SK-N-SH treated with all-trans-retinoic acid at 6 μM for 48 hours (cell line): ENCODE measurements around the gene GLMP.
A peak's percentile ranks its signal among the peaks of the same experiment; 100 is the strongest.

ENCODE experiments used
- ATAC-seq: fragments of 200-7000 bp; cut with Tn5 transposase; 3 replicates; pipeline ENCODE4 v1.9.1; 2020; ENCODE audit warnings: mild to moderate bottlenecking, moderate library complexity
- ARNTL ChIP-seq: fragments of 450-650 bp; formaldehyde crosslinking; IDR thresholded peaks from 2 replicates; pipeline ENCODE4 v1.5.0; 2020; ENCODE audit warnings: low read depth, mild to moderate bottlenecking, moderate library complexity, borderline replicate concordance
- BACH2 ChIP-seq: fragments of 250-450 bp; sonication (Bioruptor Pico); IDR thresholded peaks from 2 replicates; pipeline ENCODE4 v1.9.0; 2021; ENCODE audit warnings: mild to moderate bottlenecking, borderline replicate concordance
- CSDC2 ChIP-seq: fragments of 250-450 bp; sonication (Bioruptor Pico); IDR thresholded peaks from 2 replicates; pipeline ENCODE4 v1.5.0; 2020; ENCODE audit warnings: mild to moderate bottlenecking, moderate library complexity
- ESRRG ChIP-seq: fragments of 250-450 bp; sonication (Bioruptor Pico); IDR thresholded peaks from 2 replicates; pipeline ENCODE4 v1.6.1; 2021; ENCODE audit warnings: mild to moderate bottlenecking
- GLIS3 ChIP-seq: fragments of 250-450 bp; sonication (Bioruptor Pico); IDR thresholded peaks from 2 replicates; pipeline ENCODE4 v1.5.0; 2020; ENCODE audit warnings: mild to moderate bottlenecking, moderate library complexity
- ISL1 ChIP-seq: fragments of 250-450 bp; sonication (Bioruptor Pico); IDR thresholded peaks from 2 replicates; pipeline ENCODE4 v2.1.2; 2022; ENCODE audit warnings: mild to moderate bottlenecking, moderate library complexity
- OSR1 ChIP-seq: fragments of 250-450 bp; sonication (Bioruptor Pico); IDR thresholded peaks from 2 replicates; pipeline ENCODE4 v1.8.0; 2022; ENCODE audit warnings: moderate library complexity, mild to moderate bottlenecking, inconsistent platforms
- PATZ1 ChIP-seq: fragments of 250-450 bp; sonication (Bioruptor Pico); IDR thresholded peaks from 2 replicates; pipeline ENCODE4 v1.8.0; 2020; ENCODE audit warnings: mild to moderate bottlenecking, moderate library complexity, borderline replicate concordance
- POU6F1 ChIP-seq: fragments of 250-450 bp; sonication (Bioruptor Pico); IDR thresholded peaks from 2 replicates; pipeline ENCODE4 v1.8.0; 2021; ENCODE audit warnings: low read depth, mild to moderate bottlenecking, moderate library complexity, borderline replicate concordance
- PPARA ChIP-seq: fragments of 250-450 bp; sonication (Bioruptor Pico); IDR thresholded peaks from 2 replicates; pipeline ENCODE4 v1.5.0; 2020; ENCODE audit warnings: mild to moderate bottlenecking, borderline replicate concordance
- RARB ChIP-seq: fragments of 250-450 bp; sonication (Bioruptor Pico); IDR thresholded peaks from 2 replicates; pipeline ENCODE4 v1.8.0; 2021; ENCODE audit warnings: mild to moderate bottlenecking, moderate library complexity
- SNAI2 ChIP-seq: fragments of 250-450 bp; sonication (Bioruptor Pico); IDR thresholded peaks from 2 replicates; pipeline ENCODE4 v1.5.0; 2020; ENCODE audit warnings: mild to moderate bottlenecking, moderate library complexity
- TCF4 ChIP-seq: fragments of 250-450 bp; sonication (Bioruptor Pico); IDR thresholded peaks from 2 replicates; pipeline ENCODE4 v1.8.0; 2021; ENCODE audit warnings: mild to moderate bottlenecking, moderate library complexity, borderline replicate concordance
- TSHZ2 ChIP-seq: fragments of 250-450 bp; sonication (Bioruptor Pico); IDR thresholded peaks from 2 replicates; pipeline ENCODE4 v1.5.0; 2020; ENCODE audit warnings: mild to moderate bottlenecking, moderate library complexity
- ZC3H10 ChIP-seq: fragments of 250-450 bp; sonication (Bioruptor Pico); IDR thresholded peaks from 2 replicates; pipeline ENCODE4 v1.5.1; 2021; ENCODE audit warnings: mild to moderate bottlenecking, moderate library complexity
- ZFP30 ChIP-seq: fragments of 450-650 bp; formaldehyde crosslinking; IDR thresholded peaks from 2 replicates; pipeline ENCODE4 v1.5.0; 2022; ENCODE audit warnings: mild to moderate bottlenecking, moderate library complexity
- ZNF70 ChIP-seq: fragments of 450-650 bp; formaldehyde crosslinking; IDR thresholded peaks from 2 replicates; pipeline ENCODE4 v1.5.0; 2020; ENCODE audit warnings: mild to moderate bottlenecking, moderate library complexity
- ZNF8 ChIP-seq: fragments of 450-650 bp; formaldehyde crosslinking; IDR thresholded peaks from 2 replicates; pipeline ENCODE4 v1.5.0; 2020; ENCODE audit warnings: mild to moderate bottlenecking, moderate library complexity
- TF ChIP-seq, protein P1 (sequence below): fragments of 250-450 bp; sonication (Bioruptor Pico); IDR thresholded peaks from 2 replicates; pipeline ENCODE4 v1.5.1; 2021; ENCODE audit warnings: mild to moderate bottlenecking, moderate library complexity

The GLMP gene

DNA sequence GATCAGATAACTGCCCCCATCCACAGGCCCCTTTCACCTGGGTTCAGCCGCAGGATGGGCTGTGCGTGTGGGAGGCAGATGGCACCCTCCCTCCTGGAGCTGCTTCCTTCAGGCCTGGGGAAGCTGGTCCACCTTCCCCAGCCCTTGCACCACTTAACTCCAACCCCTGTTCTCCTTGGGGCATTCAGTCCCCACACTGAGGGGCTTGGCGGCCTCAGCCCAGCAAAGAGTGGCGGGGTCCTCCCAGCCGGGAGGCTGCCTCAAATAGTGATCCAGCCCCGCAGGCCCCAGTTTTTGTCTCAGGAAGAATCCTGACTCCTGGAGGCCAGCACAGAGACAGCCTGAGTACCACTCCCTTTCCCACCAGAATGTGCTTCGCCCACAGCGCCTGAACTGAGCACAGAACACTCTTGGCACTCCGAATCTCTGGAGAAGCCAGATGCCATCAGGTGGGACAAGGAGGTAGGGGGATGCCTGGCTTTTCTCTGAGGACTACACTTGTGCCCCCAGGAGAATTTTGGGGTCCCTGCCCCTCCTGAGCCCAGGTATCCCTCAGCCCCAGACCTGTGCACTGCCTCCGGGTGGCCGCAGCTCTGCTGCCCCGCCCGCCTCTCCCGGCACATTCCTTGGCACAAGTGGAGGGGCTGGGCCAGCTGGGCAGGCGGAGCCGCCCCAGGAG lies 48.6 kb downstream of the GLMP start:
- peak; percentile 3; the same call in 2 of the 3 replicates for ATAC-seq
- TF ChIP-seq ESRRG (CRISPR knock-in tag) (no peak), ARNTL (CRISPR knock-in tag) (no peak), PPARA (no peak), SNAI2 (no peak), OSR1 (CRISPR knock-in tag) (no peak), ZC3H10 (CRISPR knock-in tag) (no peak), GLIS3 (CRISPR knock-in tag) (no peak), ZNF8 (CRISPR knock-in tag) (no peak), TCF4 (no peak), ZFP30 (CRISPR knock-in tag) (no peak), RARB (CRISPR knock-in tag) (no peak), ISL1 (CRISPR knock-in tag) (no peak), TSHZ2 (CRISPR knock-in tag) (no peak), POU6F1 (no peak)

DNA sequence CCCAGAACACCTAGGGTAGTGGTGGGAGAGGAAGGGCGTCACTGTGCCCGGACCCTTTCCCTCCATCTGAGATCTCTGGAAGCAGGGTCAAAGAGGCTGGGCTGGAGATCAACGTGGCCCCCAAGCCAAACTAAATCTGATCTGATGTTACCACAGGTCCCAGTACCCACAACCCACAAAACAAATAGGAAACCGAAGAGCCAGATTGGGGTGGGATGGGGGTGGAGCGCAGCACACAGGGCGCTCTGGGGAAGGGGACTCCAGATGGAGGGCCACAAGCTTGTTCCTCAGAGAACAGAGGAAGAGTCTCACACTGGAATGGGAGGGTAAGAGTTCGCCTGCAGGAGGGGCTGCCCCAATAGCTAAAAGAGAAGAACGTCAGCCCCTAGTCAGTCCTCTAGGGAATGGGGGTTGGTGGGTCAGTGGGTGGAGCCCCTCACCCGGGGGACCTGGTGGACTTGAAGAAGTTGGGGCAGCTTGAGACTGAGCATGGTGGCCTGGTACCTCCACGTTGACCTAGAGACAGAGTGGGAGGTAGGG lies 49.2 kb downstream of the GLMP start:
- no peak for ATAC-seq
- no peak for TF ChIP-seq PATZ1 (CRISPR knock-in tag)
- TF ChIP-seq, protein P1, sequence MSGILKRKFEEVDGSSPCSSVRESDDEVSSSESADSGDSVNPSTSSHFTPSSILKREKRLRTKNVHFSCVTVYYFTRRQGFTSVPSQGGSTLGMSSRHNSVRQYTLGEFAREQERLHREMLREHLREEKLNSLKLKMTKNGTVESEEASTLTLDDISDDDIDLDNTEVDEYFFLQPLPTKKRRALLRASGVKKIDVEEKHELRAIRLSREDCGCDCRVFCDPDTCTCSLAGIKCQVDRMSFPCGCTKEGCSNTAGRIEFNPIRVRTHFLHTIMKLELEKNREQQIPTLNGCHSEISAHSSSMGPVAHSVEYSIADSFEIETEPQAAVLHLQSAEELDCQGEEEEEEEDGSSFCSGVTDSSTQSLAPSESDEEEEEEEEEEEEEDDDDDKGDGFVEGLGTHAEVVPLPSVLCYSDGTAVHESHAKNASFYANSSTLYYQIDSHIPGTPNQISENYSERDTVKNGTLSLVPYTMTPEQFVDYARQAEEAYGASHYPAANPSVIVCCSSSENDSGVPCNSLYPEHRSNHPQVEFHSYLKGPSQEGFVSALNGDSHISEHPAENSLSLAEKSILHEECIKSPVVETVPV (CRISPR knock-in tag): no peak
- TF ChIP-seq TCF4: no peak
- no peak for TF ChIP-seq ISL1 (CRISPR knock-in tag)
- no peak for TF ChIP-seq ZFP30 (CRISPR knock-in tag)
- TF ChIP-seq OSR1 (CRISPR knock-in tag): no peak
- no peak for TF ChIP-seq ARNTL (CRISPR knock-in tag)
- TF ChIP-seq GLIS3 (CRISPR knock-in tag): no peak

- no peak for ATAC-seq
- TF ChIP-seq ZNF8 (CRISPR knock-in tag): no peak
- TF ChIP-seq CSDC2 (CRISPR knock-in tag): no peak
- no peak for TF ChIP-seq BACH2 (CRISPR knock-in tag)
- no peak for TF ChIP-seq ZFP30 (CRISPR knock-in tag)
- TF ChIP-seq PATZ1 (CRISPR knock-in tag): no peak
- TF ChIP-seq ZC3H10 (CRISPR knock-in tag): no peak
- TF ChIP-seq, protein P1 (CRISPR knock-in tag): no peak
- TF ChIP-seq ZNF70 (CRISPR knock-in tag): no peak
- no peak for TF ChIP-seq TSHZ2 (CRISPR knock-in tag)
Observed at GRCh38 chr1:156245451-156246232, 49.8 kb downstream of the GLMP start.
